Mammary epithelial cell (primary cell): Measurements from ENCODE around the gene RAET1G.

Experiments
- EZH2 ChIP-seq: IDR thresholded peaks from 2 replicates; pipeline ENCODE4 v1.6.1; 2012; ENCODE audit warnings: low read length, inconsistent platforms, borderline replicate concordance
- TF ChIP-seq, protein P1 (sequence below), 2 donors: IDR thresholded peaks in 1 of 2; conservative IDR thresholded peaks in 1 of 2; 2 replicates each; pipeline ENCODE4 v1.5.1; 2011 to 2012; ENCODE audit warnings: inconsistent platforms in 2 of 2, low read length in 2 of 2, mild to moderate bottlenecking in 2 of 2, control low read depth in 1 of 2, low read depth in 1 of 2; ENCODE audit not compliant: insufficient read depth in 1 of 2; ENCODE audit errors: extremely low read depth in 1 of 2

DNA sequence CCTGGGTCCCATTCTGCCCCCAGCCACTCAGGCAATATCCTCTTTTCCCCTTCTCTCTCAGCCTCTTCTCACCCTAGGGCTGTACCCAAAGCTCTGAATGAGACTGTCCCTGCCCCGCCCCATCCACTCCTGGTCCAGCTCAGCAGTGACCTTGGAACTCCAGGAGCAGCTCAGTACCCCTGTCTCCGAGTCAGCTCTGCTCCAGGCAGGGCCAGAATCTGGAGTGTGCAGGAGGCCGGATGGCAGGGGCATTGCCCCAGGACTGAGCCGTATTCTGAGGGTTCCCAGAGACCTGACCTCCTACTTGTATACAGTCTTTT lies 2.0 kb upstream of the RAET1G start:
- TF ChIP-seq EZH2, result no peak
- TF ChIP-seq, protein P1, sequence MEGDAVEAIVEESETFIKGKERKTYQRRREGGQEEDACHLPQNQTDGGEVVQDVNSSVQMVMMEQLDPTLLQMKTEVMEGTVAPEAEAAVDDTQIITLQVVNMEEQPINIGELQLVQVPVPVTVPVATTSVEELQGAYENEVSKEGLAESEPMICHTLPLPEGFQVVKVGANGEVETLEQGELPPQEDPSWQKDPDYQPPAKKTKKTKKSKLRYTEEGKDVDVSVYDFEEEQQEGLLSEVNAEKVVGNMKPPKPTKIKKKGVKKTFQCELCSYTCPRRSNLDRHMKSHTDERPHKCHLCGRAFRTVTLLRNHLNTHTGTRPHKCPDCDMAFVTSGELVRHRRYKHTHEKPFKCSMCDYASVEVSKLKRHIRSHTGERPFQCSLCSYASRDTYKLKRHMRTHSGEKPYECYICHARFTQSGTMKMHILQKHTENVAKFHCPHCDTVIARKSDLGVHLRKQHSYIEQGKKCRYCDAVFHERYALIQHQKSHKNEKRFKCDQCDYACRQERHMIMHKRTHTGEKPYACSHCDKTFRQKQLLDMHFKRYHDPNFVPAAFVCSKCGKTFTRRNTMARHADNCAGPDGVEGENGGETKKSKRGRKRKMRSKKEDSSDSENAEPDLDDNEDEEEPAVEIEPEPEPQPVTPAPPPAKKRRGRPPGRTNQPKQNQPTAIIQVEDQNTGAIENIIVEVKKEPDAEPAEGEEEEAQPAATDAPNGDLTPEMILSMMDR (conservative IDR thresholded peaks at IDR 0.05 in 1 of 2, IDR thresholded peaks at IDR 0.05 in 1 of 2; ENCODE audit: extremely low read depth in 1 of 2, insufficient read depth in 1 of 2, low read depth in 1 of 2, low read length in 2 of 2), result no peak
